T-helper 17 cell (primary cell): Measurements from ENCODE around the gene DIPK1C. TPM values are rescaled to one million over a fixed set of nuclear protein-coding genes. Genes with fewer than 3 reads are reported as not detected.

ENCODE experiments used
- ATAC-seq: fragments of 150-1000 bp; cut with Tn5 transposase; 2 replicates; pipeline ENCODE4 v1.10.0; 2021; ENCODE audit warnings: mild to moderate bottlenecking, moderate library complexity
- DNase-seq, 3 donors: peaks; one replicate each; pipeline versions ENCODE4 v3.0.0 to v3.0.0-alpha.2; 2020 to 2021
- H3K9me3 ChIP-seq: one replicate; pipeline ENCODE4 v1.7.0; 2013; ENCODE audit warnings: low read length, mild to moderate bottlenecking; ENCODE audit not compliant: control insufficient read depth, poor library complexity, severe bottlenecking
- H3K27ac Mint-ChIP-seq: one replicate; pipeline ENCODE4 v1.8.0; 2022; ENCODE audit warnings: mild to moderate bottlenecking, moderate library complexity, mixed read lengths
- H3K27me3 Mint-ChIP-seq: one replicate; pipeline ENCODE4 v1.8.0; 2022; ENCODE audit warnings: mixed read lengths
- H3K36me3 Mint-ChIP-seq: one replicate; pipeline ENCODE4 v1.8.0; 2022; ENCODE audit warnings: low read depth, mixed read lengths
- H3K4me1 Mint-ChIP-seq: one replicate; pipeline ENCODE4 v1.8.0; 2022; ENCODE audit warnings: mild to moderate bottlenecking, mixed read lengths
- H3K4me3 Mint-ChIP-seq: one replicate; pipeline ENCODE4 v1.8.0; 2022; ENCODE audit warnings: mild to moderate bottlenecking, moderate library complexity, mixed read lengths
- total RNA-seq, 4 donors: library from RNA in 2 of 4; stranded (reverse) in 2 of 4; gene quantifications; one replicate each; pipeline ENCODE4 v1.2.3 and lab custom pipeline; 2022 to 2026

DIPK1C gene
- total RNA-seq, 2 donors from 2014 or later: not detected

DNA sequence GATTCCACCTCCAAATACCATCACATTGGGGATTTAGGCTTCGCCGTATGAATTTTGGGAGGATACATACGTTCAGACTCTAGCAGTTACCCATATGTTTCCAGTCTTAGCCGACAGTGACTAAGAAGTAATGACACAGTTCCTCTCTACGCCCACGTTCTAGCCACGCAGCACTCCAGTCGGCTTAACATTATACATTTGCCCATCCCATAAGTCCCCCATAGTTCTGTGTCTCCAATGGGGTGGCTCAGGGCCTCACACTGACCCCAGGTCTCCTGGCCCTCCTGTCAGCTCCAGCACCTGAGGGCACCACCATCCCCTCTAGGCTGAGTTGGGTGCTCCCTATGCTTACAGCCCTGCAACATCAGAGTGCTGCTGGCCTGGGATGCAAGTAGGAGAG lies 20.7 kb upstream of the DIPK1C start:
- no peak overlapping the region for H3K27ac Mint-ChIP-seq
- peaks cover 2% of the 10 kb centered on the region for H3K4me1 Mint-ChIP-seq
- peaks cover 30% of the 10 kb centered on the region for H3K27me3 Mint-ChIP-seq
- H3K4me3 Mint-ChIP-seq: no peak overlapping the region
- H3K36me3 Mint-ChIP-seq: no peaks in the 10 kb centered on the region
- ATAC-seq (no peak), DNase-seq (no peak)
- no peaks in the 10 kb centered on the region for H3K9me3 ChIP-seq

DNA sequence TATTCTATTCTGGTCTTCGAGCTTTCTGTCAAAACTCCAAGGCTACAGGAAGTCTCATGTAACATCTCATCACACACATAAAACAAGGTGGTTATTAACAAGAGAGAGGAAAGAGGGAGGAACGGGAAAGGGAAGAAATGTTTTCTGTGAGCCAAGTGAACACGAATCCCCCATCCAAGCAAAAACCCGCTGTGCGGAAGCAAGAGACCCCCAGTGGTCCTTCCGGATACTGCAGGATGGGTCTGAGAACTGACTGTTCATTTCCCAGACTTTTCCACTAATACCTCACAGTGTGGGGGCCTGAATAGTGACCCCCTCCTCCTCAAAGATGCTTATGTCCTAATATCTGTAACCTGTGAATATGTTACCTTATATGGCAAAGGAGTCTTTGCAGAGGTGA lies 19.0 kb upstream of the DIPK1C start:
- Mint-ChIP-seq H3K27me3 (peaks cover 30% of the 10 kb centered on the region), H3K4me1 (peaks cover 2% of the 10 kb centered on the region), H3K4me3 (no peak overlapping the region), H3K27ac (no peak overlapping the region), H3K36me3 (no peaks in the 10 kb centered on the region)
- DNase-seq: no peak
- ATAC-seq: no peak
- no peaks in the 10 kb centered on the region for H3K9me3 ChIP-seq

DNA sequence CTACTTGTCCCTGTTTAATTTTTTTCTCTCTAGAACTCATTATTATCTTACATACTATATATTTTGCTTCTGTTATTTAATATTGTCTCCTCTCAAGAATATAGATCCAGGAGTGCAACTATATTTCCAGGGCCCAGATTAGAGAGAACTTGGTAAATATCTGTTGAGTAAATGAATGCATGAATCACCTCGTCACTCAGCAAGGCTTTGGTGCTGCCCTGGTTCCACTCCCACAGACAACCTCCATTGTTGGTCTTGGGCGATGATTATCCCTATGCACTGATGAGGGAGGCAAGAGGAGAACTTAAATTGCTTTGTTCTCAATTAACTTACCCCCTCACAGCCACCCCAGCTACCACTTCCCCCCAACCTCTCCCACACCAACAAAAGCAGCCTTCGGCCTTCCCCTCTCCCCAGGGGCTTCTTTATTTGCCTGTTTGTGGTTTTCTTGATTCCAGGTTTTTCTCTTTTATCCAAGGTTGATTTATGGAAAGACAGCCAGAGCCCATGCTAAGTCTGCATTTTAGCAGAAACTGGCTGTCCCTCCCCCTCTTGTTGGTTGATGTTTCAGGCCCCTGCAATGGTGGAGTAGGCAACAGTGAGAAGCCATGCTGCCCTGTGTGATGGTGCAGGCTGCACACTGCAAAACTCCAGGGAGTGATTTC lies 17.0 kb upstream of the DIPK1C start:
- no peak overlapping the region for H3K27ac Mint-ChIP-seq
- H3K4me3 Mint-ChIP-seq: no peak overlapping the region
- ATAC-seq (no peak), DNase-seq (no peak)
- no peaks in the 10 kb centered on the region for H3K4me1 Mint-ChIP-seq
- peaks cover 23% of the 10 kb centered on the region for H3K27me3 Mint-ChIP-seq
- peaks cover 5% of the 10 kb centered on the region for H3K9me3 ChIP-seq
- no peaks in the 10 kb centered on the region for H3K36me3 Mint-ChIP-seq

DNA sequence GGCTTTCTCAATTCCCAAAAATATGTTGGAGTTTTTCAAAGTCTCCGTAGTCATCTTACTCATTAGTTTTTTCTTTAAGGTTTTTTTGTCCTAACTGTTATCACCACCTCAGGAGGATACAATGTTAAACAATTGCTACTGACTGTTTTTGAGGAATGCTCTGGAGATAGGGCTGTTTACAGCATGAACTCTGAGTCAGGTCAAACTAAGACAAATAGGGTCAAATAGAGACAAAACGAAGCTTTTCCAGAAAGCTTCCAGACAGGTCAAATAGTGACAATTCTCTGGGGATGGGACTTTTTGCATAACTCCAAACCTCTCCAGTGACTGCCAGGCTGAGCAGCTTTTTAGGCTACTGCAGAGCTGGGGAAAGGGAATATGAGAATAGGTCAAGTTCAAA lies 15.2 kb upstream of the DIPK1C start:
- Mint-ChIP-seq H3K27me3 (peaks cover 10% of the 10 kb centered on the region), H3K4me3 (no peak overlapping the region), H3K27ac (no peak overlapping the region), H3K4me1 (no peaks in the 10 kb centered on the region), H3K36me3 (no peaks in the 10 kb centered on the region)
- no peak for DNase-seq
- H3K9me3 ChIP-seq: peaks cover 5% of the 10 kb centered on the region
- no peak for ATAC-seq

DNA sequence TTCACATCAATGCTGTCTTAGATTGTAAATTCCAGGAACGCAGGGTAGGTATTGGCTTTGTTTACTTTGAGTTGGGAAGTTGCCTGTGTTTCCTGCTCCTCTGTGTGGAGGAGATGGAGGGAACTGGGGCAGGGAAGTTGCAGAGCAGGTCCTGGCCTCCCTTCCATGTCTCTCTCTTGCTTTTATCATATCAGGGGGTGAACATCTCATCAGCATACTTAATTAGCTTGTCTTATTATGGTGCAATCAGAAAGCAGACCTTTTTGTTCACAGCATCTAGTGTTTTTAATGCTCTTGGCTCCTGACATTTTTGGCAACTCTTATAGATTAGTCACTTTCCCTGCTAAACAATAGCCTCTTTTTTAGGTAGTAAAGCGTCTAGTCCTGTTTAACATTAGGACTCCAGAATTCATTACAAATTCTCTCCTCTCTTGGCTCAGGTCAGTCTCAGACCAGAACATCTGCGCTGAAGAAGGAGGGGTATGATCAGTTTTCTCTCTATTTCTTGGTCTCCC lies 11.5 kb upstream of the DIPK1C start:
- ATAC-seq (no peak), DNase-seq (no peak)
- no peak overlapping the region for H3K27ac Mint-ChIP-seq
- H3K4me1 Mint-ChIP-seq: peaks cover 2% of the 10 kb centered on the region
- H3K4me3 Mint-ChIP-seq: no peak overlapping the region
- H3K27me3 Mint-ChIP-seq: peaks cover 9% of the 10 kb centered on the region
- no peaks in the 10 kb centered on the region for H3K36me3 Mint-ChIP-seq
- H3K9me3 ChIP-seq: peaks cover 5% of the 10 kb centered on the region

DNA sequence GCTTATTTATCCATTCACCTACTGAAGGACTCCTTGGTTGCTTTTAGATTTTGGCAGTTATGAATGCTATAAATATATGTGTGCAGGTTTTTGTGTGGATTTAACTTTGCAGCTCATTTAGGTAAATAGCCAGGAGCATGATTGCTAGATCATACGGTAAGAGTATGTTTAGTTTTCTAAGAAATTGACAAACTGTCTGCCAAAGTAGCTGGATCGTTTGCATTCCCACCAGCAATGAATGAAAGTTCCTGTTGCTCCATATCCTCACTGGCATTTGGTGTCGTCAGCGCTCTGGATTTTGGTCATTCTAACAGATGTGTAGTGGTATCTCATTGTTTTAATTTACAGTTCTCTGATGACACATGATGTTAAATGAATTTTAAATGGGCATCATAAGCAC lies 8.7 kb upstream of the DIPK1C start:
- Mint-ChIP-seq H3K36me3 (no peaks in the 10 kb centered on the region), H3K4me1 (peaks cover 2% of the 10 kb centered on the region), H3K27me3 (peaks cover 23% of the 10 kb centered on the region), H3K27ac (no peak overlapping the region), H3K4me3 (no peak overlapping the region)
- H3K9me3 ChIP-seq: peaks cover 5% of the 10 kb centered on the region
- DNase-seq (no peak), ATAC-seq (no peak)

DNA sequence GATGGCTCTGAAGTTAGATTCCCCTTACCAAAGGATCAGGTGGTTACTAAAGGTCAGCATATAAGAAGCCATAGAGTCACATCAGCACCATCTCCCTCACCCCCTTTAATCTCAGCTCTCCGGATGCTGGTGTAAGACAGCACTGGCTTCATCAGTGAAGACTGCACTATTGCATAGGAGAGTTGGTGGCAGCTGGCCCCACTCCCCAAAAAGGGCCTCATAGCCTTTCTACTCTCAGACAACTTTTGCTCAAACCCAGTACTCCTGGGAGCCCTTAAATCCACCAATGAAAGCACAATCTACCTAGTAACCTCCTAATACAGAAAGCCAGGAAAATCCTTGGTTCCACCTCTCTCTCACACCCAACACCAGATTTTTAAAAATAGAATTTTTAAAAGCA lies 6.9 kb upstream of the DIPK1C start:
- no peaks in the 10 kb centered on the region for H3K9me3 ChIP-seq
- H3K4me1 Mint-ChIP-seq: peaks cover 2% of the 10 kb centered on the region
- no peak for ATAC-seq
- H3K27me3 Mint-ChIP-seq: peaks cover 41% of the 10 kb centered on the region
- DNase-seq: no peak
- no peak overlapping the region for H3K4me3 Mint-ChIP-seq
- no peaks in the 10 kb centered on the region for H3K36me3 Mint-ChIP-seq
- H3K27ac Mint-ChIP-seq: peak overlapping the region; percentile 41

DNA sequence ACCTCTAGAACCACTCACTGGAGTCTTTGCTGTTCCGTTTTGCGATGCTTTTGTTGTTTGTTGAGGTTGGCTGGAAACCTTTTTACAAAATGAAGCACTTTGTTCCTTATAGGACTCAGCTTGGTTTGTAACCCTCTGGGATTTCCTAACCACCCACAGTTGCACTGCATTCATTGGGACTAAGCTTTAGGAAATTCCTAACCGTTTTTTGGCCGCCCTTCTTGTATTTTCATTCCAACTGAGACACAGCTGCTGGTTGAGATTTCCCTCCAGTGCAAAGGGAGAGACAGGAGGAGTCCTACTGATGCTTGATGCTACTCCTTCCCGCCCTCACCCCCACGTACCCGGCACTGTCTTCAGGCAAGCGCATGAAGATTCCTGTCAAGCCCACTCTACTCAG lies 6.1 kb upstream of the DIPK1C start:
- no peak for ATAC-seq
- Mint-ChIP-seq H3K4me3 (no peak overlapping the region), H3K36me3 (no peaks in the 10 kb centered on the region), H3K27me3 (peaks cover 48% of the 10 kb centered on the region), H3K4me1 (peaks cover 2% of the 10 kb centered on the region), H3K27ac (no peak overlapping the region)
- no peaks in the 10 kb centered on the region for H3K9me3 ChIP-seq
- no peak for DNase-seq

DNA sequence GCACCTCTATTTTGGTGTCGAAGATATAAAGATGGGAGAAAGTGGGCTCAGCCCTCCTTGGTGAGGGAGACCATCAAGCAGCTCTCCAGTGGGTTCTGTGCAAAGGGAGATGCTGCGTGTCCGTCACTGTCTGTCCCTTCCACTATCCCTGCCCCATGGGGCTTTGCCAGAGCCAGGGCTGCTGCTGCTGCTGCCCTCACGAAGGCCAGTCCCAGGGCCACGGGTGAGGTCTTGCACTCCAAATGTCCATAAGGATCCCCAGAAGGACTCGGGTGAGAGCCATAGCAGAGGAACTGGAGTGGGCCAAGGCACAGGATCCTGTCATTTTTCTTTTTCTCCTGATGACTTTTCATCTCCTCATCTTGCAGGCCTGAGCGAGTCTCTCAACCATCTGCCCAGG lies 3.7 kb upstream of the DIPK1C start:
- peaks cover 2% of the 10 kb centered on the region for H3K4me1 Mint-ChIP-seq
- H3K4me3 Mint-ChIP-seq: no peak overlapping the region
- no peaks in the 10 kb centered on the region for H3K36me3 Mint-ChIP-seq
- ATAC-seq (no peak), DNase-seq (no peak)
- H3K27me3 Mint-ChIP-seq: peaks cover 58% of the 10 kb centered on the region
- no peak overlapping the region for H3K27ac Mint-ChIP-seq
- no peaks in the 10 kb centered on the region for H3K9me3 ChIP-seq

DNA sequence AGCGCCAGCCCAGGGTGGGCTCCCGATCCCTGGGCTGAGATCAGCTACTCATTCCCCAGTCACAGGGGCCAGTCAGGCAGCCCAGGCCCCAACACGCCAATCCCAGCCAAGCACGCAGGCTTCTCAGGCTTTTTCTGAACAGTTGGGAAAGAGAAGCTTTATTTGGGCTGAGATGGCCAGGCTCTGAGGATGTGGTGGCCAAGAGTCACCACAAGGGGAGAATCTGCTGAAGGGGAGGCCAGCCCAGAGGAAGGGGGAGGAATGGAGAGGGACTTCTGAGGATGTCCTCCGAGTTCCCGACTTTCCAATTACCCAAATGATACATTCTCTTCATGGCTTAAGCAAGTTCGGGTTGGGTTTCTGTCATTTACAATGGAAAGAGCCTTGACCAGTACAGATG lies 2.8 kb upstream of the DIPK1C start:
- DNase-seq (no peak), ATAC-seq (no peak)
- no peak overlapping the region for H3K4me3 Mint-ChIP-seq
- H3K27ac Mint-ChIP-seq: no peak overlapping the region
- H3K36me3 Mint-ChIP-seq: no peaks in the 10 kb centered on the region
- no peaks in the 10 kb centered on the region for H3K9me3 ChIP-seq
- peaks cover 58% of the 10 kb centered on the region for H3K27me3 Mint-ChIP-seq
- H3K4me1 Mint-ChIP-seq: peaks cover 2% of the 10 kb centered on the region

DNA sequence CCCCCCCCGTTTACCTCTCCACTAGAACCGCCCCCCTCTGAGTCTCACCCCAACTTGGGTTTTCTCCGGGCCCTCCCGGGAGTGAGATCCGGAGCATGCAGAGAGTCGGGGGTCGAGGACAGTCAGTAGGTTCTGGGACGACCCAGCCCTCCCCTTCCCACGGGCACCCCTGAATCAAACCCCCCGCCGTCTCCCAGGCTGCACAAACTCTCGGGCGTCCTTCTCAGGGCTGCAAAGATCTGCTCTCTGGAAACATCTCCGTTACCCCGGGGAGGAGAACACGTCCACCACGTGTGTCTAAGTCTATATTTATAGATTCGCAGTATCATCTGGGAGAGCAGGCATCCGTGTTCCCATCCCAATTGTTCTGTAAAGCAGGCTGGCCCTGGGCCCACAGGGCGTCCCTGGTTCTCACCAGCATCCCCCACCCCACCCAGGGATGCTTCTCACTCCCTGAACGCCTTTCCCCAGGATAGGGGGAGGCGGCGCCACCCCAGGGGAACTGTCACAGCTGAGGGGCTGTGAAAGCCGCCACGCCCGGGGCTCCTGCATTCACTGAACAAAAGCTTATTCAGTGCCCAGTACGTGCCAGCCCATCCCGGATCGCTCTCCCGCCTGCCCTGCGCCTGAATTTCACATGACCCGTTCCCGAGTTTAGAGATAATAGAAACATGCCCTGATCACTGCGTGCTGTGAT lies 765 bp upstream of the DIPK1C start:
- Mint-ChIP-seq H3K4me3 (peak overlapping the region; percentile 82), H3K36me3 (no peaks in the 10 kb centered on the region), H3K4me1 (no peaks in the 10 kb centered on the region), H3K27ac (no peak overlapping the region), H3K27me3 (peaks cover 60% of the 10 kb centered on the region)
- no peaks in the 10 kb centered on the region for H3K9me3 ChIP-seq
- ATAC-seq (no peak), DNase-seq (no peak)

DNA sequence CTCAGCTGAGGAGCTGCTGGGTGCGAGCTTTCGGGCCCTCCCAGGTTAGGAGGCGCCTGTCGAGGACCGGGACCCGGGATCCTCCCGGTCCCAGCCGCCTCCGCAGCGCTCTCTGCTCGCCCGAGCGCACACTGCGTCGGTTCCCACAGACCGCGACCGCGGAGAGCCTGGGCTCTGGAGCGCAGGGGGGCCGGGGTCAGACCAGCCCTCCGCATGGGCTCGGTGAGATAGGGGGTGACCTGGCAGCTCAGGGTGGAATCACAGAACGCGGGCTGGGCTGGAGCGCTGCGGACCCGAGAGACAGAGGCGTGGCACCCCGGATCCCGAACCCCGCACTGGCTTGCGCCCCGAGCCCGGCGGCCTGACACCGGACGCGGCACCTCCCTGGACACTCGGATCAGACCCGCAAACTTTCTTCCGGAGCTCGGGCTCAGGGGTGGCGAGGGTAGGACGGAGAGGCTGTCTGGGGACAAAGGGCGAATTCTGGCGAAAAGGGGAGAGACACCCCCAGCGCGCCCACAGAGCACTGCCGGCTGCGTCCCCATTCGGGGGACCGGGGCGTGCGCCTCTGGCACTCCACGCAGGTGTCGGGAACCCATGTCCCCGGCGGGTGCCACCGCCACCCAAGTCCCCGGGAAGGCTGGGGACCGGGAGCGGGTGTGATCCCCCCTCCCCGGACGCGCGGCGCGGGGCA lies 612 bp downstream of the DIPK1C start:
- peak overlapping the region; percentile 57 for H3K4me3 Mint-ChIP-seq
- H3K36me3 Mint-ChIP-seq: no peaks in the 10 kb centered on the region
- no peaks in the 10 kb centered on the region for H3K4me1 Mint-ChIP-seq
- H3K27me3 Mint-ChIP-seq: peaks cover 53% of the 10 kb centered on the region
- ATAC-seq (no peak), DNase-seq (no peak)
- no peak overlapping the region for H3K27ac Mint-ChIP-seq
- H3K9me3 ChIP-seq: no peaks in the 10 kb centered on the region

DNA sequence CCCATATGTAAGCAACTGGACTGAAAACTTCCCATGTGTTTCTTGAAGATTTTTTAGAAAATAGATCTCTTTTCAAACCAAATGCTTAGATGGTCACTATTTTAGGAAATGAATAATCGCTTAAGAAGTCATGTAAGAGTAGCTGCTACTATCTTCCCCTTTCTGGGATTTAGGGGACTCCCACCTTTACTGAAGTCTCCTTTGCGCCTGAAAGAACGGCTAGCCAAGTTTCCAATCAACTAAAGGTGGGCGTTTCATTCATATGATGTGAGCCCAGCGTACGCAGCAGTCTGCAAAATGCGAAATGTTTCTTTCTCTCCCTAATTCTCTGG lies 1.1 kb downstream of the DIPK1C start:
- no peak for DNase-seq
- Mint-ChIP-seq H3K27me3 (peaks cover 54% of the 10 kb centered on the region), H3K27ac (no peak overlapping the region), H3K36me3 (no peaks in the 10 kb centered on the region), H3K4me1 (no peaks in the 10 kb centered on the region), H3K4me3 (no peak overlapping the region)
- no peaks in the 10 kb centered on the region for H3K9me3 ChIP-seq
- ATAC-seq: no peak
